Stomach (tissue), 9 donors: ENCODE results near the gene ZNF333. TPM values are rescaled to one million over a fixed set of nuclear protein-coding genes. Genes with fewer than 3 reads are reported as not detected.

ENCODE experiments used
- DNase-seq, 2 donors: peaks; one replicate each; pipeline versions ENCODE4 v3.0.0 to v3.0.0-alpha.2; 2013 to 2019
- H3K27ac ChIP-seq, 5 donors: fragments of 200-600 bp in 4 of 5; sonication (generic) in 4 of 5; one replicate each; pipeline ENCODE4 v1.5.1; 2013 to 2019; ENCODE audit warnings: mild to moderate bottlenecking in 1 of 5, moderate library complexity in 1 of 5
- H3K27me3 ChIP-seq, 3 donors: fragments of 200-600 bp; sonication (generic); one replicate each; pipeline ENCODE4 v1.5.1; 2017 to 2019; ENCODE audit warnings: mixed run types in 1 of 3
- H3K36me3 ChIP-seq, 4 donors: fragments of 200-600 bp; sonication (generic); 1 replicate in 3 of 4; 2 replicates in 1 of 4; pipeline ENCODE4 v1.5.1; 2016 to 2019
- H3K4me1 ChIP-seq, 4 donors: fragments of 200-600 bp; sonication (generic); one replicate each; pipeline ENCODE4 v1.5.1; 2016 to 2019
- H3K4me3 ChIP-seq, 4 donors: fragments of 200-600 bp; sonication (generic) in 3 of 4; one replicate each; pipeline ENCODE4 v1.5.1; 2016 to 2019; ENCODE audit warnings: mild to moderate bottlenecking in 1 of 4
- H3K9me3 ChIP-seq, 4 donors: fragments of 200-600 bp; sonication (generic); one replicate each; pipeline ENCODE4 v1.5.1; 2016 to 2019
- EP300 ChIP-seq: sonication (generic); formaldehyde crosslinking; IDR thresholded peaks from one replicate; pipeline ENCODE4 v1.6.1; 2017; ENCODE audit warnings: antibody characterized with exemption
- POLR2A ChIP-seq, 4 donors: fragments of 450-650 bp; IDR thresholded peaks; one replicate each; pipeline ENCODE4 v1.6.1; 2016; ENCODE audit warnings: antibody characterized with exemption in 4 of 4, control low read depth in 2 of 4, mild to moderate bottlenecking in 1 of 4, moderate library complexity in 1 of 4
- POLR2AphosphoS5 ChIP-seq, 3 donors: sonication (generic); formaldehyde crosslinking; IDR thresholded peaks; one replicate each; pipeline ENCODE4 v1.6.1; 2016; ENCODE audit warnings: antibody characterized with exemption in 3 of 3
- WGBS, 5 donors: extraction: QIAGEN DNeasy Blood & Tissue Kit in 3 of 5; methylation state at CpG; one replicate each; pipeline versions ENCODE4 v1.1.5 to v1.1.7; 2013 to 2018; 5-methylcytosine and 5-hydroxymethylcytosine counted together
- intact Hi-C: fragments of 100-400 bp; cut with DNase I; formaldehyde crosslinking; loops from one replicate; pipeline ENCODE4 v1.15.1; 2023; ENCODE audit warnings: low total_unique reads
- polyA plus RNA-seq, 3 donors: library from polyadenylated mRNA; stranded (reverse); fragments of 200-250 nt; gene quantifications; one replicate each; pipeline ENCODE4 v1.2.3, GENCODE V29; 2013
- total RNA-seq, 5 donors: library from RNA; depleted of rRNA; stranded (reverse); fragments of >200 nt; gene quantifications; one replicate each; pipeline versions ENCODE4 v1.1.0 to v1.2.3, GENCODE V29; 2014 to 2016
- TF ChIP-seq, protein P1 (sequence below), 7 experiments: fragments of 450-650 bp in 4 of 7; fragments of 200-600 bp in 3 of 7; sonication (generic) in 3 of 7; IDR thresholded peaks; one replicate each; pipeline ENCODE4 v1.5.1; 2016 to 2019; ENCODE audit warnings: antibody characterized with exemption in 7 of 7, control low read depth in 2 of 7, mild to moderate bottlenecking in 1 of 7
- donor health status: healthy with polysubstance abuse.
- donor health status: Bipolar disorder and iron deficiency.
- donor health status: healthy.

The ZNF333 gene
- total and polyA plus RNA-seq, 8 donors: 3.8 to 25.9 (median 5.2) TPM

DNA sequence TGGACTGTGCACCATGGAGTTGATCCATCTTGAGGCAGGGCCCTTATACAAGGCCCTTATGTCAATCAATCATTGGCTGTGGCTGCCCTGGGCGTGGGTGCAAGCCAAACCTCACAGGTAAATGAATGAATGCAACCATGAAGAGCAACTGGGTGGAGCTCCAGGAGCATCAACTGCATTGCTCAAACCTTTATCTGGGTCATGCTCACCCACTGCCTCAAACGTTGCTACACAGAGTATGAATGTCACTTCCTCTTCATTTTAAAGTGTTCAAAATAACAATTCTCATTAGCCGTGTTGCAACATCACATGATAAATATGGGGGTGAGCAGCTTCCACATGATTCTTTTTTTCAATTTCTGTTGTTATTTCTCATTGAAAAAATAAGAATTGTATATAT is 6.4 kb upstream of the ZNF333 start:
- Histone ChIP-seq H3K4me1 (no peaks in the 10 kb centered on the region), H3K27me3 (peaks cover 0 to 14% (median 0%) of the 10 kb centered on the region in 3 donors), H3K36me3 (no peaks in the 10 kb centered on the region), H3K9me3 (no peaks in the 10 kb centered on the region), H3K4me3 (no peak overlapping the region), H3K27ac (no peak overlapping the region)
- TF ChIP-seq, protein P1, sequence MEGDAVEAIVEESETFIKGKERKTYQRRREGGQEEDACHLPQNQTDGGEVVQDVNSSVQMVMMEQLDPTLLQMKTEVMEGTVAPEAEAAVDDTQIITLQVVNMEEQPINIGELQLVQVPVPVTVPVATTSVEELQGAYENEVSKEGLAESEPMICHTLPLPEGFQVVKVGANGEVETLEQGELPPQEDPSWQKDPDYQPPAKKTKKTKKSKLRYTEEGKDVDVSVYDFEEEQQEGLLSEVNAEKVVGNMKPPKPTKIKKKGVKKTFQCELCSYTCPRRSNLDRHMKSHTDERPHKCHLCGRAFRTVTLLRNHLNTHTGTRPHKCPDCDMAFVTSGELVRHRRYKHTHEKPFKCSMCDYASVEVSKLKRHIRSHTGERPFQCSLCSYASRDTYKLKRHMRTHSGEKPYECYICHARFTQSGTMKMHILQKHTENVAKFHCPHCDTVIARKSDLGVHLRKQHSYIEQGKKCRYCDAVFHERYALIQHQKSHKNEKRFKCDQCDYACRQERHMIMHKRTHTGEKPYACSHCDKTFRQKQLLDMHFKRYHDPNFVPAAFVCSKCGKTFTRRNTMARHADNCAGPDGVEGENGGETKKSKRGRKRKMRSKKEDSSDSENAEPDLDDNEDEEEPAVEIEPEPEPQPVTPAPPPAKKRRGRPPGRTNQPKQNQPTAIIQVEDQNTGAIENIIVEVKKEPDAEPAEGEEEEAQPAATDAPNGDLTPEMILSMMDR (IDR thresholded peaks at IDR 0.05): no peak
- TF ChIP-seq POLR2A (IDR thresholded peaks at IDR 0.05): no peak
- DNase-seq: no peak
- intact Hi-C loops: no loop called here
- WGBS, 5 donors: 34 to 43% (median 38%) methylated on average over 2 to 3 of the region's 3 CpGs

DNA sequence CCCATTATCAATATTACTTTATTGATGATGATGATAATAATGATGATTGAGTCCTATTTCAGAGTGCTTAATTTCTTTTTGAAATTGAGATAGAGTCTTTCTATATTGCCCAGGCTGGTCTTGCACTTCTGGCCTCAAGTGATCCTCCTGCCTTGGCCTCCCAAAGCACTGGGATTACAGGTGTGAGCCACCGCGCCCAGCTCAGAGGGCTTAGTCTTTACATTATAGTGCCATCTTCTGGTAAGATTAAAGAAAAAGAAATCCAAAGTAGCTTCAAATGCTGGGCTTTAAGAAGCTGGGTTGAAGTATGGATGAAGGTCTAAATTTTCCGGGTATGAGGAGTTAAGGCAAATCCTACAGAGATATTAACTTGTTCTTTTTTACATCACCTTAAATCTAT is 3.4 kb upstream of the ZNF333 start:
- TF ChIP-seq POLR2AphosphoS5 (IDR thresholded peaks at IDR 0.05) (no peak), EP300 (no peak), POLR2A (IDR thresholded peaks at IDR 0.05) (no peak)
- TF ChIP-seq, protein P1 (IDR thresholded peaks at IDR 0.05): no peak

DNA sequence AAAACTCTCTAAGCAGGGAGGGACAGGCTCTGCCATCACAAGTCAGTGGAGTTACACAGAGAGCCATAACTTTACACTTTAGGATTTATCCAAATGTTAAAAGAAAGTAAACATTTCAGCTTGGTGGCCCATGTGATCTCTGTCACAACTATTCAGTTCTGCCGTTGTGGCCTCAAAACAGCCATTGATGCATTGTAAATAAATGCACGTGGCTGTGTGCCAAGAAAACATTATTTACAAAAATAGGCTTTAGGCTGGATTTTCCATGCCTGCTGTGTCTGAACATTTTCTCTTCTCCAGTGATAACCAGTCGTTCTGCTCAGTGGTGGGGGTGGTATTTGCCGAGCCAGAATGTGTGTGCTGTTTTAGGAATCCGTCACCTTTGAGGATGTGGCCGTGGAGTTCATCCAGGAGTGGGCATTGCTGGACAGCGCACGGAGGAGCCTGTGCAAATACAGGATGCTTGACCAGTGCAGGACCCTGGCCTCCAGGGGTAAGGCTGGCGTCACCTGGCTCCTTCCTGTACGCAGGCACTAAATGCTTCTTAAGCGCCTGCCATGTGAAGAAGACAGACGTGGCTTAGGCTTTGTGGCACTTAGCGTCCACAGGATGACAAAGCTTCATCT is 4.9 kb downstream of the ZNF333 start:
- Histone ChIP-seq H3K4me3 (no peak overlapping the region), H3K4me1 (peaks cover 7 to 15% (median 11%) of the 10 kb centered on the region in 4 donors), H3K27ac (no peak overlapping the region), H3K27me3 (no peaks in the 10 kb centered on the region), H3K9me3 (no peaks in the 10 kb centered on the region), H3K36me3 (peaks cover 43 to 66% (median 63%) of the 10 kb centered on the region in 4 donors)
- peak in 1 of 2 donors; percentile 15 for DNase-seq
- 64 to 86% (median 76%) methylated on average over 13 of the region's 13 CpGs for WGBS, 5 donors
- intact Hi-C loops: loop anchor here (10.0 kb wide), 1 partner anchor 130 kb away; no protein-coding TSS in a partner anchor
- TF ChIP-seq, protein P1 (IDR thresholded peaks at IDR 0.05): no peak
- TF ChIP-seq POLR2A (IDR thresholded peaks at IDR 0.05): no peak
- no peak for TF ChIP-seq POLR2AphosphoS5 (IDR thresholded peaks at IDR 0.05)
- TF ChIP-seq EP300: no peak

More for the DNA sequence above, 3.4 kb upstream of the ZNF333 start:
- intact Hi-C loops: no loop called here
- WGBS, 5 donors: 35 to 48% (median 45%) methylated on average over 3 of the region's 3 CpGs
- no peaks in the 10 kb centered on the region for H3K9me3 ChIP-seq
- H3K4me3 ChIP-seq: no peak overlapping the region
- H3K27ac ChIP-seq: no peak overlapping the region
- H3K36me3 ChIP-seq: no peaks in the 10 kb centered on the region
- peaks cover 0 to 14% (median 0%) of the 10 kb centered on the region in 3 donors for H3K27me3 ChIP-seq
- no peak for DNase-seq
- peaks cover 7 to 20% (median 19%) of the 10 kb centered on the region in 4 donors for H3K4me1 ChIP-seq

DNA sequence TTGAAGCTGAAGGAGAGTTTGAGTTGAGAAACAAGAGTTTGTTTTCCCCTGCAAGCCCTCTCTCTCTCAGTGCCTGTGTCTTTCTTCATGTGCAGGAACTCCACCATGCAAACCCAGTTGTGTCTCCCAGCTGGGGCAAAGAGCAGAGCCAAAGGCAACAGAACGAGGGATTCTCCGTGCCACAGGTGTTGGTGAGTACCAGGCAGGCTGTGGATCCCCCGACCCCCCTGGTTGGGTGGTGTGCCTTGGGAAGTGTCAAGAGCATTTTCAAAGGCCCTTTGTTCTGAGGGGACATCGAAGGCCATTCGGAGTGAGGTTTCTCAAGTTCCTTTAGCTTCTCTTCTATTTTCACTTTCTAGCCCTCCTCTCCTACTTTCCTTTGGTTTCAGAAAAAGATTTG is 5.6 kb downstream of the ZNF333 start:
- TF ChIP-seq EP300 (no peak), POLR2A (IDR thresholded peaks at IDR 0.05) (no peak), POLR2AphosphoS5 (IDR thresholded peaks at IDR 0.05) (no peak)
- TF ChIP-seq, protein P1 (IDR thresholded peaks at IDR 0.05): no peak

More for the DNA sequence above, 5.6 kb downstream of the ZNF333 start:
- no peaks in the 10 kb centered on the region for H3K9me3 ChIP-seq
- intact Hi-C loops: loop anchor here (10.0 kb wide), 1 partner anchor 131 kb away; no protein-coding TSS in a partner anchor
- peaks cover 50 to 73% (median 70%) of the 10 kb centered on the region in 4 donors for H3K36me3 ChIP-seq
- H3K4me3 ChIP-seq: no peak overlapping the region
- 90 to 96% (median 92%) methylated on average over 5 of the region's 5 CpGs for WGBS, 5 donors
- no peak for DNase-seq
- no peak overlapping the region for H3K27ac ChIP-seq
- H3K4me1 ChIP-seq: peaks cover 6 to 14% (median 9%) of the 10 kb centered on the region in 4 donors
- no peaks in the 10 kb centered on the region for H3K27me3 ChIP-seq
